HG03135 (cell line): ENCODE measurements around the gene SVEP1.
"Not testable (repeated sequence)": the region's sequence is repeated elsewhere in the genome, so short reads cannot be mapped to it uniquely, and the experiment has no call there.

ENCODE experiments used
- ATAC-seq: cut with Tn5 transposase; IDR thresholded peaks from one replicate; pipeline ENCODE4 v1.9.1; 2021; ENCODE audit warnings: mild to moderate bottlenecking, moderate library complexity; ENCODE audit not compliant: unreplicated experiment

Gene SVEP1

DNA sequence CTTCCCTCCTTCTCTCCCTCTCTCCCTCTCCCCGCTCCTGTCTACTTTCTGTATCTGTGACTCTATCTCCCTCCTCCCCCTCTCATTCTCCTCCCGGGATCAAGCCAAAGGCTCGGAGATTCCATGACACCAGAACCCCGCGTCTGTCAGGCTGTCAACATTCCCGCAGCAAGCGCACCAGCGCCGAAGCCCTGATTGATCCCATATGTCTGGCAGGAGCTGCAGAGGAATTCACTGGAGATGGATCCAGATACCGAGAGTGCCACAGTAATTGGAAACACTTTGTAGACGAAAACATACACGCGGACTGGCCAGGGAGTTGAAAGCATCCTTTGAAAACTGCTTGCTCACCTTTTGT lies 300 bp upstream of the SVEP1 start:
- ATAC-seq, result no peak

- no peak for ATAC-seq
Observed at GRCh38 chr9:110578575-110579033, 937 bp downstream of the SVEP1 start.

GRCh38 chr9:110575945-110576344 lies 3.6 kb downstream of the SVEP1 start:
- no peak for ATAC-seq

GRCh38 chr9:110575169-110575568 lies 4.4 kb downstream of the SVEP1 start:
- ATAC-seq, result no peak

- no peak for ATAC-seq
Observed at GRCh38 chr9:110573305-110573704, 6.2 kb downstream of the SVEP1 start.

- no peak for ATAC-seq
Observed at GRCh38 chr9:110571801-110572483, 7.6 kb downstream of the SVEP1 start.

- no peak for ATAC-seq
Observed at GRCh38 chr9:110566156-110566555, 13.4 kb downstream of the SVEP1 start.

DNA sequence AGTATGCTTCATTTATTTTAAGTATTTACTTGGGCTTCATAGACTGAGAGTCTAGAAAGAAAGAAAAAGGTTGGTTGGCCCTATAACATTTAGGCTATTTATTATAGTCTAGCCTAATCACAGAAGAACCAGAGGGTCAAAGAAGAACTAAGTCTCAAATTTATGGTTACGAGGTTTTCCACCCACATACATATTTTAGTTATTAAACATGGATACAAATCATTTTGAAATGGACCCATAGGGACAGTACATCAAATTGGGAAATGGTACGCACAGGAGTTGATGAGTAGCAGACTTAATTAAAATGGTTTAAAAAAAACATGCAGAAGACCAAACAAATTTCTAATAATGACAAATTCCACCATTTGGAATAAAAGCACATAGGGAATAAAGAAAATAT lies 17.7 kb downstream of the SVEP1 start:
- no peak for ATAC-seq

- no peak for ATAC-seq
Observed at GRCh38 chr9:110559869-110560268, 19.7 kb downstream of the SVEP1 start.

DNA sequence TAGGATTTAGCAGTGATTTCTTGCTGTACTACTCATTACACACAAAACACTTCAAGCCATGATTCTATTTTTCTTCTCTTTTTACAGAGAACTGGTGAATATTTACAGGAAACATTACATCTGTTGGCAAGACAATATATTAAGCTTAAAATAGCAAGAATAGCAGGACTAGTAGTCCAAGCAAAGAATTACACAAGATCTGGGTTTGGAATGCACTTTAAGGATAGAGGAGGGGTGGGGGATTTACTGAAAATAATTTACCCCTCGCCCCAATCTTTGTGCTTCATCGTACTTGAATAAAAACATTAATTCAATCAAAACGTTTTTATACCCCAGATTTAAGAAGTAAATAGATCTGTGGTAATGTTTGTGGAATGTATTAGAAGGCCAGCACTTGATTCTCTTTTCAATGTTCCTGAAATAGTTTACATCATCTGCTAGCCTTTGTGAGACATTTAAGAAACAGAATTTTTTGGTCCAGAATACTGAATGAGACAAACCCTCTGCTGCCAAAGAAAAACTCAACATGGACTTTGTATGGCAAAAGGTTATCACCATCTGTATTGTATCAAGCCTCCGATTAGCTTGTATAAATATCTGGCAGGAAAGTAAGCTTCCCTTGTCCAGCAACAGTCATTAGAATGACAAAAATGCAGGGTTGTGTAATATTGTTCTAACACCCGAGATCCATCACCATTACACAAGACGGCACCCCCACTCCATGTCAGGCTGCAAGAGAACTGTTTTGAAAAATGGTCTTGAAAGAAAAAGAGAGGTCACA lies 23.8 kb downstream of the SVEP1 start:
- no peak for ATAC-seq

DNA sequence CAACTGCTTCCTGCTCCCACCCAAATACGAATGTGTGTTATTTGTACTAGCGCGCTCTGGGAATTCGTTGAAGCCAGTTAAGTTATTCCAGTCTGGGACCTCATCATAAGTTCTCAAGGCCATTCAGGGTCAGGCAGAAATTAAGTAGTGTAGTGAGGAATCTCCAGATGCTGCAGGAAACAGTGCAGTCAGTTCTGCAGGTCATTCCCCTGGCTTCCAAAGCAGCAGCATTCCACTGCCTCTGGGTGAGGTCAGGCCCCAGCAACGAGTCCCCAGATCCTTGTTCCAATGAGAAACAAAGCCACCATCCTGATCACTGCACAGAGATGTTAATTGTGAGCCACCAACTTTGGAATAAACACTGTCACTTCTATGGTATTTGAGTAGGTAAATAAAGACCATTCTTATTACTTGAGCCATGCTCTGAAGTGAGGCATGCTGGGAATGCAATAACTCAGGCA lies 33.1 kb downstream of the SVEP1 start:
- ATAC-seq, result no peak

GRCh38 chr9:110545705-110546104 lies 33.8 kb downstream of the SVEP1 start:
- ATAC-seq, result no peak

GRCh38 chr9:110543631-110544051 lies 35.9 kb downstream of the SVEP1 start:
- ATAC-seq, result no peak

GRCh38 chr9:110541950-110542349 lies 37.6 kb downstream of the SVEP1 start:
- no peak for ATAC-seq

DNA sequence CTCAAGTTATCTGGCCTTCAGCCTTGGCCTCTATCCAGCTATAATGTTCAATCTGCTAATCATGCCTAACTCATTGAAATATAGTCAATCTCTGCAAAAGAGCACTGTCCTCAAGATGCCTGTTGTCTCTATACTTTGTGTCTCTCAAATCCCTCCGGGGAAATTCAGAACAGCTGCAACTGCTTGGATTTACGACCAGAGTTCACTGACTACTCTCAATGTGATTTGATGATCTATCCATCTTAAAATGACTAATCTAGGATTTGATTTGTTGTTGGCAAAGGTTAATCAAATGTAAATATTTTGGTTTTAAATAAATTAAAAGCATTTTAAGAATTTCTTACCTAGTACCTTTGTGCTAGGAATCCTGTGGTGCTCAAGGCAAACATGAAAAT lies 40.9 kb downstream of the SVEP1 start:
- ATAC-seq, result no peak

DNA sequence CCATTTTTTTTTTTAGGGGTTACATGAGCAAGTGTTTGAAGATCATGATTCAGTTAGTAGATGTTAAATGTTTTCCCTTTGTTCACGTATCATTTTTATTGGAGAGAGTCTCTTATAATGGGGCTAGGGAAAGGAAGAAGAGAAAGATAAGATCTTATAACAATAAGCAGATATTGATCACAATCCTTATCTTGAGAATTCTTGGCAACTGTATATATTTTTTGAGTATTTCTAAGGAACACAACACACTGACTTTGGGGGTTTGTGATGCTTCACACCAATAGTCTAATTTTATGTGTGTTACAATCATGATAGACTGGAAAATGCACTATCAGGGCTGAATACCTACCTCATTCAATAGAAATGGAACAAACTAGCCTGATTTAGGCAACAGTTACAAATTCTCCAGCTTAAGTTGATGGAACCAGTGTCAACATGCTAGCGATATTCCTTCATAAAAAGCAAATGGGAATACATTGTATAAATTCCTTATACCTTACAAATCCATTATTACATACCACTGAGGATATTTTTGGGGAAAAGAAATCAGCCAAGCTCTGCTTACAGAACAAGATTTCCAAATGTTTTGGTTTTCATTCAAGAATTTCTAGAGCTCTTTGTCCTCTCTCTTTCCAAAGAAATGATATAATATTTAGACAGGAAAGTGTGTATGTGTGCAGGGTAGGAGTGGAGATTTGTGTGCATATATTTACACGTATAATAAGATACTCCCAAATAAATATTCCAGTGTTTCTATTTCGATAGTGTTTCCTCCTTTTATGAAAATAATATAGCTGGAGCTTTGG lies 41.5 kb downstream of the SVEP1 start:
- ATAC-seq, result no peak

GRCh38 chr9:110536822-110537221 lies 42.7 kb downstream of the SVEP1 start:
- ATAC-seq, result no peak

DNA sequence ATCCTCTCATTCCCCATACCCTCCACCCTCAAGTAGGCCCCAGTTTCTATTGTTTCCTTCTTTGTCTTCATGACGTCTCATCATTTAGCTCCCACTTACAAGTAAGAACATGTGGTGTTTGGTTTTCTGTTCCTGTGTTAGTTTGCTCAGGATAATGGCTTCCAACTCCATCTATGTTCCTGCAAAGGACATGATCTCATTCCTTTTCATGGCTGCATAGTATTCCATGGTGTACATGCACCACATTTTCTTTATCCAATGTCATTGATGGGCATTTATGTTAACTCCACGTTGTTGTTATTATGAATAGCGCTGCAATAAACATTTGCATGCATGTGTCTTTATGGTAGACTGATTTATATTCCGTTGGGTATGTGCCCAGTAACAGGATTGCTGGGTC lies 45.4 kb downstream of the SVEP1 start:
- ATAC-seq, result not testable (repeated sequence)

DNA sequence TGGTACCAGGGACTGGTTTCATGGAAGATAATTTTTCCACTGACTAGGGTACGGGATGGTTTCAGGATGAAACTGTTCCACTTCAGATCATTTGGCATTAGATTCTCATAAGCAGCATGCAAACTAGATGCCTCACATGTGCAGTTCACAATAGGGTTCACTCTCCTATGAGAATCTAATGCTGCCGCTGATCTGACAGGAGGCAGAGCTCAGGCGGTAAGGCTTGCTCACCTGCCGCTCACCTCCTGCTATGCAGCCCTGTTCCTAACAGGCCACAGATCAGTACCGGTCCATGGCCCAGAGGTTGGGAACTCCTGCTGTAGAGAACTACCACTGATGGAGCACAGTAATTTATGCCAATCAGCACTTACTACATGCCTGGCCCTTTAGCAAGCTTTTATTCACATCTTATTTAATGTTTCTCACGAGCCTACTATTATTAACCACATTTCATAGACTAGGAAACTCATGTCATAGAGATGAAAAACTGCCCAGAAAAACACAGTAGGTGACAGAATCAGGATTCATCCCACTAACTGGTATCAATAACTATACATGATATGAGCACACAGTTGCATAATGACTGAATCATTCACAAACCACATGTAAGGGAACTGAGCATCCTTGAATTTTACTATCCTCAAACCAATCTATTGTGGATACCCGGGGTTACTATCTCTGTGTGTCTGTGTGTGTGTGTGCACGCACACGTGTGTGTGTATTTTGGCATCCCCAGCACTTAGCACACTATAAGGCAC lies 46.5 kb downstream of the SVEP1 start:
- ATAC-seq, result no peak

- no peak for ATAC-seq
Observed at GRCh38 chr9:110531776-110532175, 47.8 kb downstream of the SVEP1 start.

- not testable (repeated sequence) for ATAC-seq
Observed at GRCh38 chr9:110531241-110531640, 48.3 kb downstream of the SVEP1 start.
